HG03571 (cell line): ENCODE results near the gene AWAT2.

Source experiments
- ATAC-seq: cut with Tn5 transposase; IDR thresholded peaks from one replicate; pipeline ENCODE4 v1.9.1; 2021; ENCODE audit not compliant: unreplicated experiment

Gene AWAT2

GRCh38 chrX:70042399-70043371 lies 7.1 kb downstream of the AWAT2 start:
- no peak for ATAC-seq

GRCh38 chrX:70041993-70042392 lies 7.7 kb downstream of the AWAT2 start:
- ATAC-seq, result no peak

GRCh38 chrX:70039758-70040157 lies 10.0 kb downstream of the AWAT2 start:
- no peak for ATAC-seq

- no peak for ATAC-seq
Observed at GRCh38 chrX:70038951-70039350, 10.8 kb downstream of the AWAT2 start.

- no peak for ATAC-seq
Observed at GRCh38 chrX:70038515-70038914, 11.2 kb downstream of the AWAT2 start.

GRCh38 chrX:70034646-70035045 lies 15.1 kb downstream of the AWAT2 start:
- no peak for ATAC-seq

GRCh38 chrX:70033348-70034051 lies 16.2 kb downstream of the AWAT2 start:
- no peak for ATAC-seq

GRCh38 chrX:70032792-70033191 lies 16.9 kb downstream of the AWAT2 start:
- no peak for ATAC-seq

- ATAC-seq, result no peak
Observed at GRCh38 chrX:70030301-70030767, 19.4 kb downstream of the AWAT2 start.

GRCh38 chrX:70029863-70030262 lies 19.9 kb downstream of the AWAT2 start:
- no peak for ATAC-seq

GRCh38 chrX:70026851-70027200 lies 22.9 kb downstream of the AWAT2 start:
- no peak for ATAC-seq

GRCh38 chrX:70026112-70026850 lies 23.5 kb downstream of the AWAT2 start:
- ATAC-seq, result no peak

- no peak for ATAC-seq
Observed at GRCh38 chrX:70025464-70025863, 24.3 kb downstream of the AWAT2 start.

GRCh38 chrX:70022616-70023015 lies 27.1 kb downstream of the AWAT2 start:
- ATAC-seq, result no peak

- ATAC-seq, result no peak
Observed at GRCh38 chrX:70016513-70016912, 33.2 kb downstream of the AWAT2 start.

- no peak for ATAC-seq
Observed at GRCh38 chrX:70013466-70014381, 36.0 kb downstream of the AWAT2 start.

GRCh38 chrX:70012756-70013155 lies 37.0 kb downstream of the AWAT2 start:
- no peak for ATAC-seq

- no peak for ATAC-seq
Observed at GRCh38 chrX:70009970-70010369, 39.8 kb downstream of the AWAT2 start.

GRCh38 chrX:70009049-70009448 lies 40.7 kb downstream of the AWAT2 start:
- no peak for ATAC-seq

- ATAC-seq, result no peak
Observed at GRCh38 chrX:70007946-70008345, 41.8 kb downstream of the AWAT2 start.
